Kidney epithelial cell (primary cell): ENCODE data around the gene TP53RK. TPM values are rescaled to one million over a fixed set of nuclear protein-coding genes. Genes with fewer than 3 reads are reported as not detected.

Experiments used
- DNase-seq: peaks from one replicate; pipeline ENCODE4 v3.0.0-alpha.2; 2010; ENCODE audit warnings: low read depth
- H3K27me3 ChIP-seq: 2 replicates; pipeline ENCODE4 v1.6.0; 2011; ENCODE audit warnings: low read length; ENCODE audit not compliant: control insufficient read depth, insufficient read depth
- H3K36me3 ChIP-seq: 2 replicates; pipeline ENCODE4 v1.5.1; 2011; ENCODE audit warnings: low read length; ENCODE audit not compliant: control insufficient read depth, insufficient read depth
- H3K4me3 ChIP-seq: 2 replicates; pipeline ENCODE4 v1.5.1; 2011; ENCODE audit warnings: low read depth, mild to moderate bottlenecking, control low read depth, low read length
- CTCF ChIP-seq: IDR thresholded peaks from 2 replicates; pipeline ENCODE4 v1.5.1; 2011; ENCODE audit warnings: mild to moderate bottlenecking, moderate library complexity, low read length, control low read depth, inconsistent platforms; ENCODE audit not compliant: insufficient read depth, poor library complexity, severe bottlenecking
- total RNA-seq: library from RNA; depleted of rRNA; stranded (reverse); fragments of >200 nt; gene quantifications from 2 replicates; pipeline ENCODE4 v1.2.3, GENCODE V29; 2015

The TP53RK gene
- total RNA-seq, 1 donor from 2014 or later: 20.5 TPM

GRCh38 chr20:46717818-46718541, 28.7 kb upstream of the TP53RK start:
- no peak for DNase-seq
- TF ChIP-seq CTCF: no peak
- H3K36me3 ChIP-seq: no peaks in the 10 kb centered on the region
- H3K27me3 ChIP-seq: no peaks in the 10 kb centered on the region
- H3K4me3 ChIP-seq: no peak overlapping the region

- Histone ChIP-seq H3K4me3 (no peak overlapping the region), H3K27me3 (no peaks in the 10 kb centered on the region), H3K36me3 (no peaks in the 10 kb centered on the region)
- no peak for TF ChIP-seq CTCF
- no peak for DNase-seq
These were observed 26.1 kb upstream of the TP53RK start for GRCh38 chr20:46715292-46715756.

GRCh38 chr20:46713957-46714834, 25.0 kb upstream of the TP53RK start:
- no peak for DNase-seq
- H3K36me3 ChIP-seq: no peaks in the 10 kb centered on the region
- no peak overlapping the region for H3K4me3 ChIP-seq
- H3K27me3 ChIP-seq: no peaks in the 10 kb centered on the region
- no peak for TF ChIP-seq CTCF

GRCh38 chr20:46712056-46712636, 22.9 kb upstream of the TP53RK start:
- no peaks in the 10 kb centered on the region for H3K27me3 ChIP-seq
- no peaks in the 10 kb centered on the region for H3K36me3 ChIP-seq
- no peak for TF ChIP-seq CTCF
- DNase-seq: no peak
- H3K4me3 ChIP-seq: no peak overlapping the region

- no peak for TF ChIP-seq CTCF
- peak overlapping the region; percentile 59 for H3K4me3 ChIP-seq
- H3K36me3 ChIP-seq: no peaks in the 10 kb centered on the region
- no peak for DNase-seq
- H3K27me3 ChIP-seq: no peaks in the 10 kb centered on the region
These were observed 21.1 kb upstream of the TP53RK start for GRCh38 chr20:46710153-46710913.
